ENCODE data around the gene USH2A.

DNA sequence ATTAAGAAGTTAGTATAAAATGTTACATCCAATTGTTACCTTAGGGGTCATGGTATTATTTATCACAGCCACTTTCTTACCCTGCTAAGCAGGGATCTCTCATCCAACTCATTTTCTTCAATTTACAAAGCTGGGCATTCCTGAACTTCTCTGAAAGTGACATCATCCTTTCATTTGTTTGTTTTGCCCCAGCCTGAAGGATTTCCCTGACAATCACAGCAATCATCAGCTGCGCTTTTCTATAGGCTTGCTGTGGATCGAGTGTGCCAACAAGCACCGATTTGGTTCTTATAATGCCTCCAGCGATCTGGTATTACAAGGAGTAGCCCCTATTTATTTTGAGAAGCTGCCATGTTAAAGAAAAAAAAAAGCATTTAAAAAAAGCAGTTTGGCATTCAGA is 240.2 kb downstream of the USH2A start:
- TF ChIP-seq POLR2A (IDR thresholded peaks at IDR 0.05) = no peak
- TF ChIP-seq, protein P1, sequence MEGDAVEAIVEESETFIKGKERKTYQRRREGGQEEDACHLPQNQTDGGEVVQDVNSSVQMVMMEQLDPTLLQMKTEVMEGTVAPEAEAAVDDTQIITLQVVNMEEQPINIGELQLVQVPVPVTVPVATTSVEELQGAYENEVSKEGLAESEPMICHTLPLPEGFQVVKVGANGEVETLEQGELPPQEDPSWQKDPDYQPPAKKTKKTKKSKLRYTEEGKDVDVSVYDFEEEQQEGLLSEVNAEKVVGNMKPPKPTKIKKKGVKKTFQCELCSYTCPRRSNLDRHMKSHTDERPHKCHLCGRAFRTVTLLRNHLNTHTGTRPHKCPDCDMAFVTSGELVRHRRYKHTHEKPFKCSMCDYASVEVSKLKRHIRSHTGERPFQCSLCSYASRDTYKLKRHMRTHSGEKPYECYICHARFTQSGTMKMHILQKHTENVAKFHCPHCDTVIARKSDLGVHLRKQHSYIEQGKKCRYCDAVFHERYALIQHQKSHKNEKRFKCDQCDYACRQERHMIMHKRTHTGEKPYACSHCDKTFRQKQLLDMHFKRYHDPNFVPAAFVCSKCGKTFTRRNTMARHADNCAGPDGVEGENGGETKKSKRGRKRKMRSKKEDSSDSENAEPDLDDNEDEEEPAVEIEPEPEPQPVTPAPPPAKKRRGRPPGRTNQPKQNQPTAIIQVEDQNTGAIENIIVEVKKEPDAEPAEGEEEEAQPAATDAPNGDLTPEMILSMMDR (IDR thresholded peaks at IDR 0.05) = no peak
